Calu3 (cell line): ENCODE results near the gene SLC22A15. TPM values are rescaled to one million over a fixed set of nuclear protein-coding genes. Genes with fewer than 3 reads are reported as not detected.

Source experiments
- BruUV-seq: library from RNA; stranded (reverse); fragments of 400-500 nt; replicated peaks from 2 replicates; lab custom pipeline; 2021; lab: Mats Ljungman, UMichigan
- CTCF ChIA-PET: fragments of 300-600 bp; sonication (Branson Sonifier 250); formaldehyde crosslinking; loops from one replicate; lab custom pipeline; 2022; ENCODE audit warnings: antibody characterized with exemption; lab: Charles Lee
- DNase-seq: peaks from one replicate; pipeline ENCODE4 v3.0.0; 2022
- H3K27ac Mint-ChIP-seq: one replicate; pipeline ENCODE4 v1.8.0; 2022; ENCODE audit warnings: mixed read lengths; ENCODE audit not compliant: unreplicated experiment
- H3K27me3 Mint-ChIP-seq: one replicate; pipeline ENCODE4 v1.8.0; 2022; ENCODE audit warnings: mixed read lengths; ENCODE audit not compliant: unreplicated experiment
- H3K36me3 Mint-ChIP-seq: one replicate; pipeline ENCODE4 v1.8.0; 2022; ENCODE audit warnings: mild to moderate bottlenecking, moderate library complexity, mixed read lengths; ENCODE audit not compliant: insufficient read depth, unreplicated experiment
- H3K4me1 Mint-ChIP-seq: one replicate; pipeline ENCODE4 v1.8.0; 2022; ENCODE audit warnings: mild to moderate bottlenecking, low read depth, mixed read lengths; ENCODE audit not compliant: unreplicated experiment
- H3K4me3 Mint-ChIP-seq: one replicate; pipeline ENCODE4 v1.8.0; 2022; ENCODE audit warnings: mild to moderate bottlenecking, low read depth, moderate library complexity, mixed read lengths; ENCODE audit not compliant: unreplicated experiment
- H3K9me3 Mint-ChIP-seq: one replicate; pipeline ENCODE4 v1.8.0; 2022; ENCODE audit warnings: low read depth, mixed read lengths; ENCODE audit not compliant: unreplicated experiment
- CTCF ChIP-seq: fragments of 200-600 bp; IDR thresholded peaks from one replicate; pipeline ENCODE4 v1.8.0; 2022; ENCODE audit warnings: antibody characterized with exemption; ENCODE audit not compliant: unreplicated experiment
- intact Hi-C: fragments of 100-400 bp; cut with micrococcal nuclease; formaldehyde crosslinking; loops from one replicate; pipeline ENCODE4 v1.10.0; 2022; ENCODE audit not compliant: unreplicated experiment
- total RNA-seq: library from RNA; stranded (reverse); gene quantifications from 2 replicates; pipeline ENCODE4 v1.2.3, GENCODE V29; 2022

SLC22A15 gene
- total RNA-seq, 1 experiment from 2014 or later: 5.0 TPM

GRCh38 chr1:115952547-115952946 lies 23.8 kb upstream of the SLC22A15 start:
- TF ChIP-seq CTCF: no peak
- H3K4me1 Mint-ChIP-seq: peaks cover 11% of the 10 kb centered on the region
- CTCF ChIA-PET: no interaction called here
- no TSS peak for BruUV-seq
- H3K36me3 Mint-ChIP-seq: no peaks in the 10 kb centered on the region
- intact Hi-C loops: no loop called here
- H3K27ac Mint-ChIP-seq: no peak overlapping the region
- H3K27me3 Mint-ChIP-seq: peaks cover 12% of the 10 kb centered on the region
- no peak overlapping the region for H3K4me3 Mint-ChIP-seq
- H3K9me3 Mint-ChIP-seq: no peaks in the 10 kb centered on the region
- no peak for DNase-seq

- Mint-ChIP-seq H3K27me3 (peaks cover 13% of the 10 kb centered on the region), H3K4me1 (peaks cover 11% of the 10 kb centered on the region), H3K9me3 (no peaks in the 10 kb centered on the region), H3K27ac (peak overlapping the region; percentile 4), H3K36me3 (no peaks in the 10 kb centered on the region), H3K4me3 (no peak overlapping the region)
- TF ChIP-seq CTCF: no peak
- BruUV-seq: no TSS peak
- no peak for DNase-seq
- CTCF ChIA-PET: no interaction called here
- intact Hi-C loops: no loop called here
Measured at GRCh38 chr1:115953180-115953579, 23.1 kb upstream of the SLC22A15 start.

- CTCF ChIA-PET: no interaction called here
- Mint-ChIP-seq H3K4me3 (no peak overlapping the region), H3K9me3 (no peaks in the 10 kb centered on the region), H3K36me3 (no peaks in the 10 kb centered on the region), H3K4me1 (peaks cover 11% of the 10 kb centered on the region), H3K27ac (no peak overlapping the region), H3K27me3 (peaks cover 13% of the 10 kb centered on the region)
- no peak for DNase-seq
- TF ChIP-seq CTCF: no peak
- intact Hi-C loops: no loop called here
- no TSS peak for BruUV-seq
Measured at GRCh38 chr1:115954684-115955083, 21.6 kb upstream of the SLC22A15 start.

- peaks cover 11% of the 10 kb centered on the region for H3K4me1 Mint-ChIP-seq
- no peak overlapping the region for H3K4me3 Mint-ChIP-seq
- peaks cover 13% of the 10 kb centered on the region for H3K27me3 Mint-ChIP-seq
- DNase-seq: no peak
- CTCF ChIA-PET: no interaction called here
- H3K27ac Mint-ChIP-seq: no peak overlapping the region
- TF ChIP-seq CTCF: no peak
- no peaks in the 10 kb centered on the region for H3K36me3 Mint-ChIP-seq
- no TSS peak for BruUV-seq
- intact Hi-C loops: no loop called here
- H3K9me3 Mint-ChIP-seq: no peaks in the 10 kb centered on the region
Measured at GRCh38 chr1:115955228-115955627, 21.1 kb upstream of the SLC22A15 start.
